NCI-H1694 treated with DMSO at 0.1 percent for 48 hours (cell line): ENCODE data around the gene TMEM51.
"Not testable (repeated sequence)": the region's sequence is repeated elsewhere in the genome, so short reads cannot be mapped to it uniquely, and the experiment has no call there.

Experiments used
- DNase-seq: peaks from one replicate; lab custom pipeline; 2025; lab: John Stamatoyannopoulos, UW

Gene TMEM51

GRCh38 chr1:15128077-15128476, 25.5 kb upstream of the TMEM51 start:
- DNase-seq: no peak

GRCh38 chr1:15128520-15129313, 24.8 kb upstream of the TMEM51 start:
- peak; percentile 22 for DNase-seq

GRCh38 chr1:15129944-15130343, 23.6 kb upstream of the TMEM51 start:
- no peak for DNase-seq

GRCh38 chr1:15130607-15131006, 22.9 kb upstream of the TMEM51 start:
- no peak for DNase-seq

DNA sequence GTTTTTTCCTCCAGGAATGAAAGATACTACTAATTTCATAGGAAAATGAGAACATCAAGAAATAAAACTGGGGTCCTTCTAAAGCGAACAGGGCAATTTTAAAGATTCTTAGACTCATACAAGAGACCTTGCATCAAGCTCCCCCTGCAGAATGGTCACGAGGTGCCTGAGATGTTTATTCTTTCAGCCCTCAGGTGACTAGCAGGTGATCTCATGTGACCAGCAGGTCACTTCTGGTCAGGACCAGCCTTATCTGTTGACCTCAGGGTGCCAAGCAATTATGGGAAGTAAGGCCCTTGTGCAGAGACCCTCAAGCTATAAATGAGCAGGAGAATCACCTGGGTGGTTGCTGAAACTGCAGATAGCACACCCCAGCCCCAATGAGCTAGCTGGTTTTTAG, 20.6 kb upstream of the TMEM51 start:
- DNase-seq: no peak

DNA sequence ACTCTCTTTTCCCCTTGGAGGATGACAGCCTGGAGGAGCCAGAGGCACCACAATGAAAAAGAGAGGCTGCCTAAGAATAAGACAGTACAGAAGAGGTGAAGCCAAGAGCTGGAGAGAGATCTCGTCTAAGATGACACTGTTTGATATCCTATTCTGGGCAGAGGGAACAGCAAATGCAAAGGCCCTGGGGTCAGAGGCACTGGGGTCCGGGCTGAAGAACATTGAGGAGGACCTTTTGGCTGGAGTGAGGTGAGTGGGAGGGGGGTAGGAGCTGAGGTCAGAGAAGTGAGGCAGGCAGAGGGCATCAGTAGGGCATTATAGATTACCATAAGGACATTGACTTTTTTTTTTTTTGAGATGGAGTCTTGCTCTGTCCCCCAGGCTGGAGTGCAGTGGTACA, 19.3 kb upstream of the TMEM51 start:
- DNase-seq: no peak

DNA sequence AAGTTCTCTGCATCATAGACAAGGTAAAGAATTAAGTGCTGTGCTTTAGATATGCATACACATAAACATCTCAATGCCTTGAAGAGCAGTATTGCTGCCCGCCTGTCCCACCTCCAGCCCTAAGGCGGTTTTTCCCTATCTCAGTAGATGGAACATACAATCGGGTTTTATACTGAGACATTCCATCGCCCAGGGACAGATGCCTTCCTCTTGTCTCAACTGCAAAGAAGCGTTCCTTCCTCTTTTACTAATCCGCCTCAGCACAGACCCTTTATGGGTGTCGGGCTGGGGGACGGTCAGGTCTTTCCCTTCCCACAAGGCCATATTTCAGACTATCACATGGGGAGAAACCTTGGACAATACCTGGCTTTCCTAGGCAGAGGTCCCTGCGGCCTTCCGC, 17.9 kb upstream of the TMEM51 start:
- not testable (repeated sequence) for DNase-seq

- no peak for DNase-seq
Observed at GRCh38 chr1:15137809-15138208, 15.7 kb upstream of the TMEM51 start.

GRCh38 chr1:15139654-15140350, 13.7 kb upstream of the TMEM51 start:
- peak; percentile 64 for DNase-seq

DNA sequence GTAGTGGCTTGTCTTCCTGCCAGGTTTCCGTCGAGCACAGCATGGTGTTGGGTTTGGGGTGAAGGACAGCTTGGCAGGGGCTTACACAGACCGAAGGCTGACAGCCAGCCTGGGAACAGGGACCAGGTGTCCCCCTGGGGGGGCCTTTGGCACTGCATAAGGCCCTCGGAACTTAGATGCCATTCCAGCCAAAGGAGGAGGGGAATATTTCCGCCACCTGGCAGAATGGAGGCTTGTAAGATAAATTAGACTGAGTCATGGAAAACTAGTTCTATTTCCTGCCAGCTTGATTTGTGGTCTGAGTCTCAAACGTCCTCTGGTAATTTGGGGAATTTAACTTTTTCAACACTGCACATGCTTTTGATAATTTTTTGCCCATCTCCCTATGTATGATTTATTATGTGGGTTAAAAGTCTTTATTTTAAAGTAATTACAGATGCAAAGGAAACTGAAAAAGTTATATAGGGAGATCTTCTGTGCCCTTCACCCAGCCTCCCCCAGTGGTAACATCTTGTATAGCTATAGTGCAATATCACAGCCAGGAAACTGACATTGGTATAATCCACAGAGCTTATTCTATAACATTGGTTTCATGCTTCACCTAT, 11.5 kb upstream of the TMEM51 start:
- peak; percentile 36 for DNase-seq

DNA sequence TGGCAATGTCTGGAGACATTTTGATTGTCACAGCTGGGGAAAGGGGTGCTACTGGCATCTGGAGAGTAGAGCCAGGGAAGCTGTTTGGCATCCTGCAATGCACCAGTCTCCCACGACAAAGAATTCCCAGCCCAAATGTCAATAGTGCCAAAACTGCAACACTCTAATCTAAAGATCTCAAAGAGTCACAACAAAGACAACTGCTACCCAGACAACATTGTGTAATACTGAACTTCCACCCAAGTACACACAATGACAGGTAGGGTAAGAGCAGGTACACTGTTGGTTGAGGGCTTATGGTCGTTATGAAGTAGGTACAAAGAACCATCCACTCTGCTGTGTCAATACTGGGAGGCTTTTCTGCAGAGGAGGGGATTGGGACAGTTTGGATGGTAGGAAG, 8.2 kb upstream of the TMEM51 start:
- no peak for DNase-seq

DNA sequence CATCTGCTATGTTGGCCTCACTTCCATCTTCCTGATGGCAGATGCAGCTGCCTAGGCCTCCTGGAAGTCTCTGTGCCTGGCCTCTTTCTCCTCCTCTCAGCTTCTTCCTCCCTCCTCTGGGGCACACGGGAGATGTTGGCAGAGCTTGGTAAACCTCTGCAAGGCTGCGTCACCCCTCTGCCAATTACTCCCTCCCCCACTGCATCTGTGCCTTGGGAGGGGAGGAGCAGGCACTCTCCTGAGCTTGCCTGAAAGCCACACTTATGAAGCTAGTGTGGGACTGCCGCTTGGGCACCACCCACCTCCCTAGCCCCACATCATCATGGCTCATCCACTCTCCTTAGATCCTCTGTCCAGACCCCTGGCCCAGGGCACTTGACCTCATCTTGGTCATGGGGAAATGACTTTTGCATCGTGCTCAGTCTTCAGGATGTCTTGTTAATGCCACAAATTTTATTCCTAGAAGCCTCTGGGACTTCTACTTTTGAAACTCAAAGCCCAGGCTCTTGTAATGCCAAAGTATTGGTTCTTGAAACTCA, 7.3 kb upstream of the TMEM51 start:
- DNase-seq: no peak

GRCh38 chr1:15146971-15147376, 6.6 kb upstream of the TMEM51 start:
- no peak for DNase-seq

DNA sequence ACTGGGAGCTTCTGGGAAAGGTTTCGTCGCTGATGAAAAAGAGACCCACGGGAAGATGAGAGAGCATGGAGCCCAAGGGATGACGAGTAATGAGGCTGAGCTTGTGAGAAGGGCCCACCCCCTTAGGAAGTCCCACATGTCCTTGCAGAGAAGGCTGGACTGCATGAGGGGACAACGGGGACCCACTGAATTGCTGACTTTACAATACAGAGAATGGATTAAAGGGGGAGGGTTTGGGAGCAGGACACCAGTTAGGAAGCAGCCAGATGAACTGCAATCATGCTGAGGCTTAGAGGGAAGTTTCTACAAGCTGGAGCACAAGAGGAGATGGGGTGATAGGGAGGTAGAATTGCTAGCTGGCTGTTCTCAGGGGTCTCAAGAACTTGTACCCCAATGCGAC, 5.5 kb upstream of the TMEM51 start:
- DNase-seq: no peak

GRCh38 chr1:15148475-15148874, 5.1 kb upstream of the TMEM51 start:
- no peak for DNase-seq

- no peak for DNase-seq
Observed at GRCh38 chr1:15148941-15149340, 4.6 kb upstream of the TMEM51 start.

- no peak for DNase-seq
Observed at GRCh38 chr1:15150376-15150775, 3.2 kb upstream of the TMEM51 start.

DNA sequence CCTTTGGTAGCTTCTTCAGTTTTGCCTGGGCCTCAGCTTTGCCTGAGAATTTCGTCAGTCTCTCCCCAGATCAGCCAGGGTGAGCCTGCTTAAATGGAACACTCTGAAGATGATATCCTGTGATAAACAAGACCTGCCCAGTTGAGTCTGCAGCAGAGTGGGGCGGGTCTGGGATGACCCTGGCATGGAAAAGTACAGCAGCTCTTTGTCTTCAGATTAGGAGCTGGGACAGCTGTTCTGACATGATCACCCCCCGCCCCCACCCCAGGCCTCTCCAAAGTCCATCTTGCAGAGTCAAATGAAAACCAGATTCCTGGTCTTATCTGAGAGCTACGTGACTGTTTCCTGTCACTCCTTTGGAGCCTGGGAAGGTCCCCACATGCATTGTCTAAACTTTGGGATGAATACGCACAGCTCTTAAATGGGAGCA, 2.2 kb upstream of the TMEM51 start:
- DNase-seq: no peak

DNA sequence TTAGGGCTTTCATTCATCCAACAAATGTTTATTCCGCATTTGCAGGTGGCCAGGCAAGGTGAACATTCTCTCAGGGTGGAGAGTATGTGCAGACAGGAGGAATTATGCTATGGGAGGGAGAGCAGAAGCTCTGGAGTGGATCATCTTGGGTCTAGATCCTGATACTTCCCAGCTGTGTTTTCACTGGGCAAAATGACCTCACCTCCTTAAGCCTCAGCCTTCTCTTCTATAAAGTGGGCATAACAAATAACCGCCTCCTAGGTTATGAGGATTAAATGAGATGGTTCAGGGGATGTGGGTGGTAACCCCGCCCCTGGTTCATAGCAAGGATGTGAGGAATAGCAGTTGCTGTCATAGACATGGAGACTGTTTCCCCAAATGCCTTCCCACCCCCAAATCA, 1.7 kb upstream of the TMEM51 start:
- no peak for DNase-seq

DNA sequence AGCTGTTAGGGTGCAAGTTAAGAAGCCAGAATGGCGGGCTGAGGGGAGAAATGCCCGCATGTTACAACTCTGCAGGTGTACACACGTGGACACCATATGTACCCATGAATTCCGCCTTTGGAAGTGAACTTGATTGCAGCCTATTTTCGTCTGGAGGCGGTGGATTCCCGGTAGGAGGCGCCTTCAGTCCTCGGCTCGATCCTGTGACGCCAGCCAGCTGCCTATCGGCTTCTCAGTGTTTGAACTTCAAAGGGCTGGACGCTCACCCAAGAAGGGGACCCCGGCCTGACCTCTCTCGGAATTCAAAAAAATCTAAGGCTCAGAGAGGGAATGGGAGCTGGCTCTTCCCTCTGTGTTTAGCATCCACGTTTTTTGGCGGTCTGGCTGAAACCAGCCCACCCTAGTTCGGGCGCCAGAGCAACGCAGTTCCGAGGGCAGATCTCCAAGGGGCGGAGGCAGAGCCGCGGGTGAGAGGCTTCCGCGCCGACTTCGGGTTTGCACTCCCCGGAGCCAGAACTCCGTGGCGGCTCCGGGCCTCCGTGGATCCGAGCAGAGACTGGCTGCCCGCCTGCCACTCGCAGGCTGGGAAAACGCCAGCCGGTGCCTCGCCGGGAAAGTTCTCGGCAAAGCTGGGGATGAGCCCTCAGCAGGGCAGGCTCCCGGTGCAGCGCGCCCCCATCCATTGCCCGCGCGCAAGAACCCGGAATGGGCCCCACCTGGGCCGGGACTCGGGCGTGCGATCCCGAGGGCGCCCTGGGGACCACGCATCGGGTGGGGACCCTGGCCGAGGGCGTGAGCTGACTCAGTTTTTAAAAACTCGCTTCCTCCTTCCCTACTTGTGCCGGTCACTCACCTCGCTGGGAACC, 996 bp upstream of the TMEM51 start:
- peak; percentile 39 for DNase-seq

GRCh38 chr1:15153842-15154479, 414 bp downstream of the TMEM51 start:
- peak; percentile 33 for DNase-seq
